Stimulated activated CD8-positive, alpha-beta memory T cell treated with anti-CD3 and anti-CD28 coated beads, Interleukin-15, amount 100 ng/mL, for 24 hours (primary cell): ENCODE measurements around the gene MID2.
"Not testable (repeated sequence)": the region's sequence is repeated elsewhere in the genome, so short reads cannot be mapped to it uniquely, and the experiment has no call there.

Experiments
- DNase-seq: peaks from one replicate; pipeline ENCODE4 v3.0.0-alpha.2; 2020; ENCODE audit warnings: low read depth

The MID2 gene

GRCh38 chrX:107955337-107955736 lies 129.7 kb downstream of the MID2 start:
- not testable (repeated sequence) for DNase-seq

- DNase-seq = no peak
Observed at GRCh38 chrX:107968623-107969022, 143.0 kb downstream of the MID2 start.

DNA sequence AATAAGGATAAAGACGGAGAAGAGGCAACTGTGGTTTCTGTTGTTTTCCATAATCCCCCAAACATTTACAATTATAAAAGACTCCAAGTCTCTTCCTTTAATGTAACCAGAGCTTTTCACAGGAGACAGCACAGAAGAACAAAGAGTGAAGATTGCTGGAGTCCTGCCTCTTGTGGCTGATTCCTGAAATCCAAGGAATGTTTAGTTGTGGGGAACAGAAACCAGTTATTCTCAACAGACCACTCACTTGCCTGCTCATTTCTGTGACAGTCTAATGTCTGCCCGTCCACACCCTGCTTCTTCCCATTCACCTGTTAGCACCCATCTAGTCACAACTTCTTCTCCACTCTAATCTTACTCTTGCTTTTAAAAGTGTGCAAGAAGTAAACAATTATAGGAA lies 144.4 kb downstream of the MID2 start:
- no peak for DNase-seq

- DNase-seq = no peak
Observed at GRCh38 chrX:107971636-107972035, 146.0 kb downstream of the MID2 start.
